Peyer's patch (tissue), 4 donors: ENCODE results near the gene DIP2A.

Source experiments
- POLR2A ChIP-seq, 2 donors: fragments of 450-650 bp; IDR thresholded peaks; one replicate each; pipeline ENCODE4 v1.5.1; 2017; ENCODE audit warnings: antibody characterized with exemption in 2 of 2, mild to moderate bottlenecking in 2 of 2, moderate library complexity in 2 of 2
- TF ChIP-seq, protein P1 (sequence below), 6 experiments: fragments of 450-650 bp in 4 of 6; fragments of 200-600 bp in 2 of 6; sonication (generic) in 1 of 6; IDR thresholded peaks; one replicate each; pipeline ENCODE4 v1.5.1; 2017 to 2019; ENCODE audit warnings: antibody characterized with exemption in 6 of 6, mild to moderate bottlenecking in 3 of 6, moderate library complexity in 1 of 6

DNA sequence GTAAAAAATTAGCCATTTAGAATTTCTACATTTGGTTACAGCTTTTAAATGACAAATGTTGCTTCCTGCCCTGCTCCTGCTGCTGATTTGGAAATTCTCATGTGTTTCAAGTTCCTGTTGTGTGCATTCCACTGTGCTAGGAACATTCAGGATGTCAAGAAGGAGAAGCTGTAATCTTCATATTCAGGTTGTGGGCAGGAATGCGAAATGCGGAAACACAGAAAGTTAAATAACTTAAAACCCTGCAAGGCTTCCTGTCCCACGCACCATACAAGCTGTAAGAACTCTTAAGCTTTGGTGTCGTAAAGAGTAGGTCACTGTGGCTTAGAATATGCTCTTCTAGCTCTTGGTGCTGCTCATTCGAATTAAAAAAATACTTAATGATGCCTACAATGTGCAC lies 93.6 kb downstream of the DIP2A start:
- TF ChIP-seq POLR2A (IDR thresholded peaks at IDR 0.05): no peak
- TF ChIP-seq, protein P1, sequence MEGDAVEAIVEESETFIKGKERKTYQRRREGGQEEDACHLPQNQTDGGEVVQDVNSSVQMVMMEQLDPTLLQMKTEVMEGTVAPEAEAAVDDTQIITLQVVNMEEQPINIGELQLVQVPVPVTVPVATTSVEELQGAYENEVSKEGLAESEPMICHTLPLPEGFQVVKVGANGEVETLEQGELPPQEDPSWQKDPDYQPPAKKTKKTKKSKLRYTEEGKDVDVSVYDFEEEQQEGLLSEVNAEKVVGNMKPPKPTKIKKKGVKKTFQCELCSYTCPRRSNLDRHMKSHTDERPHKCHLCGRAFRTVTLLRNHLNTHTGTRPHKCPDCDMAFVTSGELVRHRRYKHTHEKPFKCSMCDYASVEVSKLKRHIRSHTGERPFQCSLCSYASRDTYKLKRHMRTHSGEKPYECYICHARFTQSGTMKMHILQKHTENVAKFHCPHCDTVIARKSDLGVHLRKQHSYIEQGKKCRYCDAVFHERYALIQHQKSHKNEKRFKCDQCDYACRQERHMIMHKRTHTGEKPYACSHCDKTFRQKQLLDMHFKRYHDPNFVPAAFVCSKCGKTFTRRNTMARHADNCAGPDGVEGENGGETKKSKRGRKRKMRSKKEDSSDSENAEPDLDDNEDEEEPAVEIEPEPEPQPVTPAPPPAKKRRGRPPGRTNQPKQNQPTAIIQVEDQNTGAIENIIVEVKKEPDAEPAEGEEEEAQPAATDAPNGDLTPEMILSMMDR (IDR thresholded peaks at IDR 0.05): no peak
